Motor neuron (in vitro differentiated cells): ENCODE measurements around the gene IL20. TPM values are rescaled to one million over a fixed set of nuclear protein-coding genes. Genes with fewer than 3 reads are reported as not detected.
A peak's percentile ranks its signal among the peaks of the same experiment; 100 is the strongest.
"Not testable (repeated sequence)": the region's sequence is repeated elsewhere in the genome, so short reads cannot be mapped to it uniquely, and the experiment has no call there.

Experiments
- ATAC-seq, 8 experiments: fragments of 200-7000 bp; cut with Tn5 transposase; replicated peaks in 6 of 8; 2 replicates each; pipeline ENCODE4 v1.8.0; 2021; ENCODE audit warnings: mild to moderate bottlenecking in 8 of 8, moderate library complexity in 8 of 8
- H3K27ac ChIP-seq, 2 donors: fragments of 250-450 bp; sonication (Bioruptor Pico); 2 replicates each; pipeline ENCODE4 v1.9.0; 2021; ENCODE audit warnings: antibody characterized with exemption in 2 of 2, mild to moderate bottlenecking in 2 of 2, moderate library complexity in 1 of 2
- H3K4me1 ChIP-seq, 2 donors: fragments of 250-450 bp; sonication (Bioruptor Pico); replicated peaks in 1 of 2; 2 replicates each; pipeline ENCODE4 v1.6.1; 2021; ENCODE audit warnings: antibody characterized with exemption in 2 of 2, mild to moderate bottlenecking in 2 of 2, moderate library complexity in 1 of 2
- H3K4me3 ChIP-seq, 5 donors: fragments of 250-450 bp; sonication (Bioruptor Pico); 2 replicates each; pipeline ENCODE4 v1.9.0; 2021; ENCODE audit warnings: antibody characterized with exemption in 5 of 5, mild to moderate bottlenecking in 5 of 5, moderate library complexity in 4 of 5
- WGBS, 10 experiments: fragments of 450-650 bp; shearing (Covaris generic); methylation state at CpG; one replicate each; pipeline ENCODE4 v1.0.0; 2022; 5-methylcytosine and 5-hydroxymethylcytosine counted together
- in situ Hi-C, 9 experiments: fragments of 400-800 bp; cut with MboI; loops; one replicate each; pipeline ENCODE4 v1.15.0; 2021; ENCODE audit warnings: low sequenced_read_pairs in 9 of 9, low pct_unique_long_range_greater_than_20kb in 2 of 9; ENCODE audit not compliant: unreplicated experiment in 9 of 9
- total RNA-seq, 8 experiments: library from RNA; unstranded; fragments of 300-600 nt; gene quantifications; 2 replicates each; pipeline versions ENCODE4 v1.2.3 to v1.2.4, GENCODE V29; 2022

IL20 gene
- total RNA-seq, 8 experiments from 2014 or later: 0.25 TPM; not detected in 7

- H3K27ac ChIP-seq: no peak overlapping the region
- WGBS, 10 experiments: 17 to 100% (median 83%) methylated on average over 1 of the region's 1 CpG; no CpG with 5 or more reads in 1 of the 10 experiments
- H3K4me3 ChIP-seq: no peak overlapping the region
- ATAC-seq: no peak
- in situ Hi-C loops: no loop called here
- H3K4me1 ChIP-seq: peaks cover 2% of the 10 kb centered on the region in 2 donors
Measured at GRCh38 chr1:206847946-206848345, 17.5 kb upstream of the IL20 start.

- no peak for ATAC-seq
- in situ Hi-C loops: no loop called here
- Histone ChIP-seq H3K27ac (no peak overlapping the region), H3K4me3 (no peak overlapping the region), H3K4me1 (no peaks in the 10 kb centered on the region)
- whole genome bisulfite sequencing, 10 experiments: 28 to 75% (median 57%) methylated on average over 2 of the region's 2 CpGs
Measured at GRCh38 chr1:206850401-206850800, 15.0 kb upstream of the IL20 start.

DNA sequence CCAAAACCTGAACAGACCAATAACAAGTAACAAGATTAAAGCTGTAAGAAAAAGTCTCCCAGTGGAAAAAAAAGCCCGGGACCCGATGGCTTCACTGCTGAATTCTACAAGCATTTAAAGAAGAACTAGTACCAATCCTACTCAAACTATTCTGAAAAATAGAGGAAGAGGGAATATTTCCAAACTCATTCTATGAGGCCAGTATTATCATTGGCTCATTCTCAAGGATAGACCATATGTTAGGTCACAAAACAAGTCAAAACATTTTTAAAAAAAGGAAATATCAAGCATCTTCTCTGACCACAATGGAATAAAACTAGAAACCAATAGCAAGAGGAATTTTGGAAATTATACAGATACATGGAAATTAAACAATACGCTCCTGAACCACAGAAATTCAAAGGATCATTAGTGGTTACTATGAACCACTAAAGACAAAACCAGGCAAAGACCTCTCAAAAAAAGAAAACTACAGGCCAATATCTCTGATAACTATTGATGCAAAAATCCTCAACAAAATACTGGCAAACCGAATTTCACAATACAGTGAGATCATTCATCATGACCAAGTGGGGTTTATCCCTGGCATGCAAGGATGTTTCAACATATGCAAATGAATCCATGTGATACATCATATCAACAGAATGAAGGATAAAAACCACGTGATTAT lies 13.9 kb upstream of the IL20 start:
- no peak overlapping the region for H3K4me3 ChIP-seq
- in situ Hi-C loops: no loop called here
- no peaks in the 10 kb centered on the region for H3K4me1 ChIP-seq
- ATAC-seq: peak in 1 of 8 experiments; percentile 67
- no peak overlapping the region for H3K27ac ChIP-seq
- 12 to 76% (median 57%) methylated on average over 3 to 5 of the region's 5 CpGs for WGBS, 10 experiments

GRCh38 chr1:206852662-206853061 lies 12.8 kb upstream of the IL20 start:
- WGBS, 10 experiments: 63 to 100% (median 97%) methylated on average over 1 to 2 of the region's 2 CpGs
- H3K4me3 ChIP-seq, H3K4me1 ChIP-seq, in situ Hi-C loops, ATAC-seq, H3K27ac ChIP-seq: not testable (repeated sequence)

- not testable (repeated sequence) for H3K4me3 ChIP-seq
Measured at GRCh38 chr1:206853696-206854095, 11.7 kb upstream of the IL20 start.

GRCh38 chr1:206854401-206855129 lies 10.9 kb upstream of the IL20 start:
- no peaks in the 10 kb centered on the region for H3K4me1 ChIP-seq
- ATAC-seq: no peak
- H3K27ac ChIP-seq: no peak overlapping the region
- no peak overlapping the region for H3K4me3 ChIP-seq
- in situ Hi-C loops: no loop called here
- 39 to 100% (median 81%) methylated on average over 1 to 3 of the region's 3 CpGs; no CpG with 5 or more reads in 2 of the 10 experiments for whole genome bisulfite sequencing, 10 experiments

More at GRCh38 chr1:206853696-206854095, 11.7 kb upstream of the IL20 start:
- H3K4me1 ChIP-seq, in situ Hi-C loops, H3K27ac ChIP-seq, ATAC-seq: not testable (repeated sequence)

GRCh38 chr1:206855859-206856258 lies 9.6 kb upstream of the IL20 start:
- H3K27ac ChIP-seq: no peak overlapping the region
- no peaks in the 10 kb centered on the region for H3K4me1 ChIP-seq
- in situ Hi-C loops: no loop called here
- WGBS, 10 experiments: 60 to 90% (median 74%) methylated on average over 1 to 2 of the region's 2 CpGs; no CpG with 5 or more reads in 4 of the 10 experiments
- ATAC-seq: no peak
- no peak overlapping the region for H3K4me3 ChIP-seq

GRCh38 chr1:206856674-206857464 lies 8.6 kb upstream of the IL20 start:
- peak in 1 of 8 experiments; percentile 38 for ATAC-seq
- in situ Hi-C loops: no loop called here
- Histone ChIP-seq H3K4me3 (no peak overlapping the region), H3K4me1 (no peaks in the 10 kb centered on the region), H3K27ac (no peak overlapping the region)
- 60 to 100% (median 76%) methylated on average over 2 to 4 of the region's 5 CpGs; no CpG with 5 or more reads in 3 of the 10 experiments for WGBS, 10 experiments

GRCh38 chr1:206859082-206859521 lies 6.3 kb upstream of the IL20 start:
- WGBS, 10 experiments: 40 to 100% (median 61%) methylated on average over 1 to 5 of the region's 5 CpGs; no CpG with 5 or more reads in 2 of the 10 experiments
- no peak for ATAC-seq
- Histone ChIP-seq H3K4me3 (no peak overlapping the region), H3K27ac (no peak overlapping the region), H3K4me1 (no peaks in the 10 kb centered on the region)
- in situ Hi-C loops: no loop called here

GRCh38 chr1:206860165-206860564 lies 5.3 kb upstream of the IL20 start:
- no peak for ATAC-seq
- Histone ChIP-seq H3K4me3 (no peak overlapping the region), H3K4me1 (no peaks in the 10 kb centered on the region), H3K27ac (no peak overlapping the region)
- in situ Hi-C loops: no loop called here
- WGBS, 10 experiments: 50 to 100% (median 80%) methylated on average over 1 to 4 of the region's 4 CpGs; no CpG with 5 or more reads in 1 of the 10 experiments

DNA sequence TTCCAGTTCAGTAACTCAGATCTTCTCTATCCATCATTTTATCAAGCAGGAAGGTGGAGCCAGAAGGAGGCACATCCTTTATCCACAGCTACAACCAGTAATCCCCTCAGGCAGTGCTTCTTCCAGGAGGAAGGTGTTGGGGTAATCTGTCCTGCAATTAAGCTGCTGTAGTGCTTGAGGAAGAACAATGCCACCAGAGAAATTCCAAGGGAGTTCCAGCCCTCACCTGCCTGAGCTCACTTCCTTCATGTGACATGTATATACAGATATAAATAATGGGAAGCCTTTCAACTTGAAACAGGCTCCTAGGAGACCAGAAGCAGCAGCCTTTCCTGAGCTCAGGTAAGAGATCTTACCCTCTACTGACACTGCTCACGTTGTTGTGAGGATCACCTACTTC lies 2.2 kb upstream of the IL20 start:
- no peak for ATAC-seq
- H3K4me1 ChIP-seq: no peaks in the 10 kb centered on the region
- WGBS, 10 experiments: 0 to 100% (median 67%) methylated on average over 1 of the region's 1 CpG; no CpG with 5 or more reads in 3 of the 10 experiments
- in situ Hi-C loops: no loop called here
- H3K27ac ChIP-seq: no peak overlapping the region
- no peak overlapping the region for H3K4me3 ChIP-seq

DNA sequence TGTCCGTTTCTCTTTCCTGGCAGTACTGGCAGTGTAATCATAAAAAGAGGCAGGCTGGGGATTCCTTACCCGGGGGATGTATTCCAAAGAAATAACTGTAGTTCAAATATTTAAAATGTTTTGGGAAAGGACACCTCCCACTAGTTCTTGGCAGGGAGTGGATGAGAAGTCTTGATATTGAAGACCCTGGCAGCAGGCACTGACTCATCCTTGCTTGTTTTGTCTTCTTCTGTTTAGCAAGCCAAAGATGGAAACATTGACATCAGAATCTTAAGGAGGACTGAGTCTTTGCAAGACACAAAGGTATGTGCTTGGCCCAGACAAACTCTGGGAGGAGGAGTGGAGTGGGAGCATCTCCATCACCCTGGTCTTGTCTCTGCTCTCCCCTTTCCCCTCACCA lies 639 bp downstream of the IL20 start:
- peak in 3 of 8 experiments; percentile 34 to 69 (median 62) for ATAC-seq
- Histone ChIP-seq H3K27ac (no peak overlapping the region), H3K4me3 (no peak overlapping the region), H3K4me1 (no peaks in the 10 kb centered on the region)
- 0 to 88% (median 75%) methylated on average over 1 to 2 of the region's 2 CpGs; no CpG with 5 or more reads in 1 of the 10 experiments for WGBS, 10 experiments
- in situ Hi-C loops: no loop called here

GRCh38 chr1:206867239-206867638 lies 1.8 kb downstream of the IL20 start:
- ATAC-seq: no peak
- WGBS, 10 experiments: 82 to 100% (median 88%) methylated on average over 1 of the region's 1 CpG; no CpG with 5 or more reads in 4 of the 10 experiments

More at GRCh38 chr1:206867239-206867638, 1.8 kb downstream of the IL20 start:
- in situ Hi-C loops: no loop called here
- no peak overlapping the region for H3K27ac ChIP-seq
- no peak overlapping the region for H3K4me3 ChIP-seq
- H3K4me1 ChIP-seq: no peaks in the 10 kb centered on the region
